LNCAP (cell line): Measurements from ENCODE around the gene EVA1C.

Experiments used
- TF ChIP-seq, protein P1 (sequence below): fragments of 450-650 bp; IDR thresholded peaks from 2 replicates; pipeline ENCODE4 v1.5.1; 2017; ENCODE audit warnings: mild to moderate bottlenecking

EVA1C gene

GRCh38 chr21:32516756-32517649 is 104.5 kb downstream of the EVA1C start:
- TF ChIP-seq, protein P1, sequence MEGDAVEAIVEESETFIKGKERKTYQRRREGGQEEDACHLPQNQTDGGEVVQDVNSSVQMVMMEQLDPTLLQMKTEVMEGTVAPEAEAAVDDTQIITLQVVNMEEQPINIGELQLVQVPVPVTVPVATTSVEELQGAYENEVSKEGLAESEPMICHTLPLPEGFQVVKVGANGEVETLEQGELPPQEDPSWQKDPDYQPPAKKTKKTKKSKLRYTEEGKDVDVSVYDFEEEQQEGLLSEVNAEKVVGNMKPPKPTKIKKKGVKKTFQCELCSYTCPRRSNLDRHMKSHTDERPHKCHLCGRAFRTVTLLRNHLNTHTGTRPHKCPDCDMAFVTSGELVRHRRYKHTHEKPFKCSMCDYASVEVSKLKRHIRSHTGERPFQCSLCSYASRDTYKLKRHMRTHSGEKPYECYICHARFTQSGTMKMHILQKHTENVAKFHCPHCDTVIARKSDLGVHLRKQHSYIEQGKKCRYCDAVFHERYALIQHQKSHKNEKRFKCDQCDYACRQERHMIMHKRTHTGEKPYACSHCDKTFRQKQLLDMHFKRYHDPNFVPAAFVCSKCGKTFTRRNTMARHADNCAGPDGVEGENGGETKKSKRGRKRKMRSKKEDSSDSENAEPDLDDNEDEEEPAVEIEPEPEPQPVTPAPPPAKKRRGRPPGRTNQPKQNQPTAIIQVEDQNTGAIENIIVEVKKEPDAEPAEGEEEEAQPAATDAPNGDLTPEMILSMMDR = no peak

GRCh38 chr21:32519945-32520874 is 107.7 kb downstream of the EVA1C start:
- TF ChIP-seq, protein P1 = no peak

GRCh38 chr21:32520875-32521735 is 108.6 kb downstream of the EVA1C start:
- TF ChIP-seq, protein P1 = no peak

- TF ChIP-seq, protein P1 = no peak
Measured at GRCh38 chr21:32521736-32522355, 109.3 kb downstream of the EVA1C start.

GRCh38 chr21:32523463-32523862 is 111.0 kb downstream of the EVA1C start:
- TF ChIP-seq, protein P1 = no peak

DNA sequence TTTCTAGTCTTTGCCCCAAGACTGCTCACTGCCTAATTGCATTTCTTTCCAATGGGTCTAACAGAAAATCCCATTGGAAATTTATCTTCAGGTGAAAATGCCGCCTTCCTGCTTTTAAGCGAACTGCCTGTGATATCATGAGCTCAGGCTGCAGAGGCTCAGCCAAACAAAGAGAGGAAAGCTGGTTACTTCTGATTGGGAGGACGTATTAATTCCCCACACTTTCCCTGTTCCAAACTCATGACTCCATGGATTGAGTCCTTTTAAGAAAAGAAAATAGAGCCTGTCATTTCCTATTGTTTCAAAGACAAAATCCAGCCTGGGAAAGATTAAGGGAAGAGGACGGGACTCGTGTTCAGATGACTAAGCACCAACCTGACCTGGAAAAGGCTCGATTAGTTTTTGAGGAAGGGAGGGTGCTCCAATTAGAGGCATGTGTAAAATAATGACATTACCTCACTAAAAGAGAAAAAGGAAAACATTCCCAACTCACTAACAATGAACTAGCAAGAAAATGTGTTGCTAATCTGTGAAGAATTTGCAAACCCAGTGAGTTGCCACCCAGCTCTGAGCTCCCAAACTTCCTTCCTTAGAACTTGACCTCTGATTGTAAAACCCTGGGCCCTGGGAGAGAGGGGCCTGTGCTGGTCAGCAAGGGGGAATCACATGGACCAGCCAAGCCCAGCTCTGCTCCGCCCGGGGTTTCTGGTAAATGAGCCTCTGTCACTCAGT is 111.6 kb downstream of the EVA1C start:
- TF ChIP-seq, protein P1 = no peak
